Forelimb muscle (tissue), 1 donor: ENCODE measurements around the gene ZNF595. TPM values are rescaled to one million over a fixed set of nuclear protein-coding genes. Genes with fewer than 3 reads are reported as not detected.
"Not testable (repeated sequence)": the region's sequence is repeated elsewhere in the genome, so short reads cannot be mapped to it uniquely, and the experiment has no call there.

Source experiments
- DNase-seq: peaks from one replicate; pipeline ENCODE4 v3.0.0-alpha.2; 2013; ENCODE audit warnings: low read depth
- polyA plus RNA-seq: library from polyadenylated mRNA; unstranded; fragments of 120-200 nt; gene quantifications from one replicate; pipeline ENCODE4 v1.2.1, GENCODE V29; 2013; ENCODE audit not compliant: insufficient read length

The ZNF595 gene
- 8.6 TPM for polyA plus RNA-seq

GRCh38 chr4:52804-53479 lies at the start of gene ZNF595:
Gene ZNF595 (plus strand): TSS chr4:53321. CDS start chr4:53489, 168 bp downstream.
- not testable (repeated sequence) for DNase-seq

GRCh38 chr4:9937-10870 lies 42.9 kb upstream of the ZNF595 start:
- not testable (repeated sequence) for DNase-seq

GRCh38 chr4:11095-11815 lies 41.9 kb upstream of the ZNF595 start:
- DNase-seq, result not testable (repeated sequence)

DNA sequence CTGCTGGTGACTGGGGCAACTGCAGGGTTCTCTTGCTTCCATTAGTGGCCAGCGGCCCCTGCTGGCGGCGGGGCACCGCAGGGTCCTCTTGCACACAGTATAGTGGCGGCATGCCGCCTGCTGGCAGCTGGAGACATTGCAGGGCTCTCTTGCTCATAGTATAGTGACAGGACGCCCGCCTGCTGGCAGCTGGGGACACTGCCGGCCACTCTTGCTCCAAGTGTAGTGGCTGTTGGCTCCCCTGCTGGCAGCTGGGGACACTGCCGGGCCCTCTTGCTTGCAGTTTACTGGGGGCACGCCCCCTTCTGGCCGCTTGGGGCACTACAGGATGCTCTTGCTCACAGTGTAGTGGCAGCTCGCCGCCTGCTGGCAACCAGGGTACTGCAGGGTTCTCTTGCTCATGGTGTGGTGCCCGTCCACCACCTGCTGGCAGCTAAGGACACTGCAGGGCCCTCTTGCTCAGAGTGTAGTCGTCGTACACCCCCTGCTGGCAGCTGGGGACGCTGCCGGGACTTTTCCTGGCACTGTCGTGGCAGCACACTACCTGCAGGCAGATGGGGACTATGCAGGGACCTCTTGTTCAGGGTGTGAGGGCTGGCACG lies 41.2 kb upstream of the ZNF595 start:
- DNase-seq, result not testable (repeated sequence)

DNA sequence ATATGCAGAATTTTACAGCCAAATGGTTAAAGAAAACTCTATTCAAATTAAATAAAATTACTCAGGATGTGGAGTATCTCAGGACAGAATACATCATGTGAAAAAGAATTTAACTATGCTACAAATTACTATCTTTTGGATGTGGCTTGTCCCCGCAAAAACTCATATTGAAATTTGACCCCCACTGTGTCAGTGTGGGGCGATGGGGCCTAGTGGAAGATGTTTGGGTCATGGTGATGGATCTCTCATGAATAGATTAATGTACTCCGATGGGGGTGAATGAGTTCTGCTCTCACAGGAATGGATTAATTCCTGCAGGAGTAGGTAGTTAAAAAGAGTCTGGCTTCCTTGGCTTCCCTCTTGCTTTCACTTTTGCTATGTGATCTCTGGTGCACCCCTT lies 35.0 kb upstream of the ZNF595 start:
- not testable (repeated sequence) for DNase-seq

GRCh38 chr4:18589-18988 lies 34.5 kb upstream of the ZNF595 start:
- DNase-seq, result not testable (repeated sequence)

GRCh38 chr4:22882-23281 lies 30.2 kb upstream of the ZNF595 start:
- DNase-seq, result not testable (repeated sequence)

DNA sequence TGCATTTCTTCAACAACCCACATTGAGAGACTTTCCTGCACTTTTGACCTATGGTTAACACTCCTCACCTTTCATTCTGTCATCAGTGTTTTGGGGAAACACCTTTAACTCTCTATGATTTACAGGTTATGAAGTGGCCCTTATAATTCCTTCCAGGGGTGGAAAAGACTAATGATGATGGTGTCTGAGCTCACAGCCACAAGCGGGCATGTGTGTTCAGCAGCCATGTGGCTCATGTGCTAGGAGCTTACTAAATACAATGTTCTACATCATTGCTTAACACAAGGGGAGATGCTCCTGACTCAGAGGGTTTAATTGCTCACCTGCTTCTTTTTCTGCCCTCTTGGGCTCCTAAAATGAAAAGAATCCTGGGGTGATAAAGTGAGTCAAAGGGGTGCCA lies 28.8 kb upstream of the ZNF595 start:
- DNase-seq, result not testable (repeated sequence)

DNA sequence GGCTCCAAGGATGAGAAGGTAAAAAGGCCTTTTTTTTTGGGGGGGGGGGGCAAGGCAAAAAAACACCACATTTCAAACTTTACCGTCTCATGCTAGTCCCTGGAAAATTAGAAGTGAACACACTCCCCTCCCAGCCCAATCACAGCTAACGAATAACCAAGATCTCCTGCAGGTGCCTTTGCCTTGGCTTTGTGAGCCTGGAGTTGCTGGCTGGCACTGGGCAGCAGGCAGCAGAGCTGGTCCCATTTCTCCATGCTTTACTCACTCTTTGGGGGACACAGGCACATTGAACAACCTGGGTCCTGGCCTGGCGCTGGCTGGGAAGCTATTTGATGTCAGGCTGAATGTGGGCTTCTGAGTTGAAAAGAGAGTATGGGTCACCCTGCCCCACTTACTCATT lies 25.6 kb upstream of the ZNF595 start:
- not testable (repeated sequence) for DNase-seq

DNA sequence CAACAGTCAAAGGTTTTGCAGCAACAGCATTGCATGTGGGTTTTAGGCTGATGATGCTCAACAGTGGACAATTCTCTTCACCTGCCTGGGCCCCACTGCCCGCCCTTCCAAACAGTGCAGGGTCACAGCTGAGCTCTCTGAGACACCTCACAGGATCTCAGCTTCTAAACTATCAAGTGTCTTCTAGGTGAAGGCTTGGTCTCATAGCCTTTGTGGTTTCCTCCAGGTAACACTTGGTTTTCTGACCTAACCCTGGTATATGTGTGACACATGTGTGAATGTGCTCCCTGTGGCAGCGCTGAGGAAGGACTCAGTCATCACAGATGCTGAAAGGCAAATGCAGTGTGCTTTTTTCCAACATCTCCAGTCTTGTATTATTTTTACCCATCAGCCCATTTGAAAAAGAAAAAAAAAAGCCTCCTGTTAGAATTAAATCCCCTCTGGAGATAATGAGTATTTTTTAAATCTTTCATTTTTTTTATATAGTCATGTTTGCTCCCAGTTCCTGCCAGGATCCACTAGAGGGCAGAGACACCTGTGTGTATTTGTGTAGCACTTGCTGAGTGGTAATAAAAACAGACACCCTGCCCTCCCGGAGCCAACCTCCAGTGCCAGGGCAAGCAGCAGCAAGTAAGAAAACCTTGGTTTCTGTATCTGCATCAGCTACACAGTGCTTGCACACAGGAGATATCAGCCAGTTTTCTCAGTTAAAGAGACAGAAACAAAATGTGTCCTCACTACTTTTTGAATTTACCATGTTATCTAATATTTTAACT lies 24.2 kb upstream of the ZNF595 start:
- not testable (repeated sequence) for DNase-seq

DNA sequence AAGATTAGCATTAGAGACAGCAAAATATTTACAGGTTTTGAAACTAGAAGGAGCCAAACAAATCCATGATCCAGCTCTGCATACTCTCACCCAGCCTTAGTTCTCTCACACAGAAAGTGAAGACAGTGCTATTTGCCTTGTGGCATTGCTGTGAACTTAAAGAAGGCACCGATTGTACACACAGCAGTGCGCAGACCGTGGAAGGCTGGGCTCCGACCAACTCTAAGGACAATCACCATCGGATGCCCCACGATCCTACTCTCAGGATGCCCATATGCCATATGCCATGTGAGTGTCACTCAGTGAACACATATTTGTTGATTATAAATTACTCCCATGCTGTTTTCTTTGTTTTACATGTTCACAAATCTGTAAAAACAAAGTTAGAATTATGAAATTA lies 19.8 kb upstream of the ZNF595 start:
- not testable (repeated sequence) for DNase-seq

DNA sequence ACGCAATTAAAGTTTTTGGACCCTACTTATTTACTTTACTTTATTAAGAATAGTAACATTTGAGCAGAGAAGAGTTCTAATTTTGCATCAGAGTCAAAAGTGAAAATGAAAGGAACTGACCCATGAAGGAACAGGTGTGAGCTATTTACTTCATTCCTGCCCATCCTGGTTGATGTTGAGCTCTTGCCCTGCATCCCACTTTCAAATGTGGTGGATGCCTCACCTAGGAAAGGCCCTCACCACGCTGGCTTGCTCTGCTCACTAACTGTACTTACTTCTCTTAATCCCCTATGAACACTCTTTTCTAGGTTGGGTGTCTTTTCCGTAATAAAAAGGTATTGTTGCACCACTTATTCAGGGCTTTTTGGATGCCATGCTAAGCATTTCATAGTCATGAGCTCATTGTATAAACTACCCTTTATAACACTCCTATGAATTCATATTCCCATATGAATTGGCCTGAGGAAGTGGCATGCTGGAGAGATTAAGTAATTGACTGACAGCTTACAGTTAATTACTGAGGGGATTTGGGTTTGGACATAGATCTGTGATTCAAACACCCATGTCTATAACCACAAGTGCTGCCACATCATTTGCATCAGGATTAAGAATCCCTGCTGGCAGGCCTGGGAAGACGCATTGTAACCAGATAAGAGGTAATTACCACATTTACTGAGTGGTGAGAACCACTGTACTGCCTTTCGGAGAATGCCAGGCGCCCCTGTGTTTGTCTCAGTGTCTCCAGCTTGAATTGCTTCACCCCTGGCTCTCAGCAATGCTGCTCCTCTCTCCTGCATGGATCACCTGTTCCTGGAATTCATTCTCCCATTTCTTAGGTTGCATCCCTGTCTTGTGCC lies 16.3 kb upstream of the ZNF595 start:
- not testable (repeated sequence) for DNase-seq

DNA sequence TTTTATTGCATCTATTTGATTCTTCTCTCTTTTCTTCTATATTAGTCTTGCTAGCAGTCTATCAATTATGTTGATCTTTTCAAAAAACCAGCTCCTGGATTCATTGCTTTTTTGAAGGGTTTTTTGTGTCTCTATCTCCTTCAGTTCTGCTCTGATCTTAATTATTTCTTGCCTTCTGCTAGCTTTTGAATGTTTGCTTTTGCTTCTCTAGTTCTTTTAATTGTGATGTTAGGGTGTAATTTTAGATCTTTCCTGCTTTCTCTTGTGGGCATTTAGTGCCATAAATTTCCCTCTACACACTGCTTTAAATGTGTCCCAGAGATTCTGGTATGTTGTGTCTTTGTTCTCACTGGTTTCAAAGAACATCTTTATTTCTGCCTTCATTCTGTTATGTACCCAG lies 14.9 kb upstream of the ZNF595 start:
- DNase-seq, result not testable (repeated sequence)

GRCh38 chr4:43375-43774 lies 9.7 kb upstream of the ZNF595 start:
- not testable (repeated sequence) for DNase-seq

GRCh38 chr4:51253-51652 lies 1.9 kb upstream of the ZNF595 start:
- not testable (repeated sequence) for DNase-seq

DNA sequence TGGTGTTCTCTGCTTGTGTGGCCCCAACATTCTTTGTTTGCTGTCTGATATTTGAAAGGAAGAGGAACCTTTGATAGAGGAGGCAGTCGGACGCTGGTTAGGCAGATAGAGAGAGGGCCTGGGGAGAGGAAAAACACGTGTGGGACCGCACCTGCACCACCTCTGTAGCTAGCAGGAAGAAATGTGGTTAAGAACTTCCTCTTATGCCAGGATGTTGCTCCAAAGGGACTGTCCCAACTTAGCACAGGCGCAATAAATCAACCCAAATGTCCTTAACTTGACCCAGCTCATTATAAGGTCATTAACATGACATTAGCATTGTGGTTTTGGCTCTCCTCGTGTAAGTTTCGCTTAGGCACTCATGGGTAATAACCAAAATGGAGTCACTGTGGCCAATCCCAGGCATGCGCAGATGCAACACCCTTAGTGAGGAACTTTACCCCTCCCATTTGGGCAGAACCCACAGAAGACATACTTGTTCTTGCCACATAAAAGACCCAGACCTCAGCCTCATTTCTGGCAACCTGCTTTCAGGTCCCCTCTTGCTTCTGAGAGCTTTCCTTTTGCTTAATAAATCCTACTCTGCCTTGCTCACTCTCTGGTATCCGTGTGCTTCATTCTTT lies 1.4 kb upstream of the ZNF595 start:
- DNase-seq, result not testable (repeated sequence)

DNA sequence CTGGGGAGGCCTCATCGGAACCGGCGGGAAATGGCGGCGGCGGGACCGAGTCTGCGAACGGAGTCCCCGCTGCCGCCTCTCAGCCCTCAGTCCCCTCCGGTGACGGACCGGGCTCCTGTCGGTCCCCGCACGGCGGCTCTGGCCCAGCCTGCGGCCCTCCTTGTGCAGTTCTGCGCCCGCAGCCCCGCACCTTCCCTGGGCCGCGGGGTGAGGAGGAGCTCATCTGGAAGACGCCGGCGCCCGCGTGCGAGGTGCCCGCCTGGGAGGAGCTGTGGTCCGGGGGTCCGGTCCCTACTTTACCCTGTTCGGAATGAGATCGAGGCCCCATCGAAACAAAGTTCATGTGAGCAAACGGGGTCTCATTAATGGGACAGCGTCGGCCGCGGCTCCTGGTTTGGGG lies 400 bp downstream of the ZNF595 start:
- DNase-seq, result not testable (repeated sequence)

DNA sequence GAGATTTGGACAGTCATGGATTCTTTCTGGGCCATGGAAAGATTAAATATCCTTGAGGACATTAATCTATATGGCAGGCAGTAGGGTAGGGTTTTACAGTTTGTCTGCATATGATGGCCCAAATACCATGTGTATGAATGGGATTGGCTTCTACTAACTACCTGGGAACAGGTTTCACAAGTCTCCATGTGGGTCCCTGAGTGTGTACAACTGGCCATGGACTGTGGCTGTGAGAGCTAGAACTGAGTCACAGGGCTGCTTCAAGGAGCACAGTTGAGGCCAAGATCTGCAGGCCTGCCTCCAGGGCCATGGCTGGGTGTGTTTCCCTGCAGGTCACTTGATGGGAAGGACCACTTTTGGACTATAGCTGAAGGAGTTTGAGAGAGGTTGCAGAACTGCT lies 11.6 kb downstream of the ZNF595 start:
- not testable (repeated sequence) for DNase-seq

DNA sequence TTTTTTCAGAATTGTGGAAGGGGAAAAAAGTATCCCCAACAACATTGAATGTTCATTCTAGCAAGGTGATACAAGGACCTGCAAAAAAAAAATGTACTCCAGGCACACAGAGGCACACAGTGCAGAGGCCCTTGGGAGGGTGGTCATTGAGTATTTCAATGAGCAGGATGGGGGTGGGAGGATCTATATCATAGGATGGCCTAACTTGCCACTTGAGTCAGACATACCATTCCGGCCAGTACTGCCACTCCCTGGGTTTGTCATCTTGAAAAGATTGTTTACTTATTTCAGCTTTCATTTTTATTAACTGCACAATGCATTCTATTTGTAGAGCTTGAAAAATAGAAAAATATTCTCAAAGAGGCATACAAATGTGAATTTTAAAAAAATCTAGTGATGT lies 18.7 kb downstream of the ZNF595 start:
- DNase-seq, result no peak
